ENCODE results near the gene MYZAP. TPM values are rescaled to one million over a fixed set of nuclear protein-coding genes. Genes with fewer than 3 reads are reported as not detected.

MYZAP gene
- total and polyA plus RNA-seq, 10 of the 15 experiments (the other 5 are each of a cell fraction or from before 2014, with no cell fraction given), result not detected

- RAD21 ChIA-PET (ENCODE audit: unreplicated experiment), result no interaction called here
- intact Hi-C loops (cut with micrococcal nuclease; ENCODE audit: unreplicated experiment), result no loop called here
Measured at GRCh38 chr15:57545995-57546394, 45.7 kb upstream of the MYZAP start.

GRCh38 chr15:57547243-57547755 lies 44.4 kb upstream of the MYZAP start:
- CTCF ChIA-PET, result interaction anchor here (1.7 kb wide), 1 partner anchor 20 kb away, joined by 4 read pairs; no protein-coding TSS in a partner anchor
- Histone ChIP-seq H3K27ac (ENCODE audit: control insufficient read depth, insufficient read depth) (no peak overlapping the region), H3K36me3 (ENCODE audit: control insufficient read depth in 2 of 2, insufficient read depth in 2 of 2, low read length in 1 of 2) (no peaks in the 10 kb centered on the region), H3K79me2 (ENCODE audit: control insufficient read depth, insufficient read depth, low read length) (no peaks in the 10 kb centered on the region), H3K4me2 (ENCODE audit: control insufficient read depth, insufficient read depth) (no peak overlapping the region), H3K4me3 (no peak overlapping the region), H3K4me1 (ENCODE audit: control insufficient read depth, insufficient read depth, low read length) (no peaks in the 10 kb centered on the region), H4K20me1 (ENCODE audit: control insufficient read depth, insufficient read depth) (no peaks in the 10 kb centered on the region), H3K27me3 (replicated peaks in 1 of 2; ENCODE audit: control insufficient read depth in 2 of 2, insufficient read depth in 2 of 2, low read length in 1 of 2) (peaks cover 0 to 1% of the 10 kb centered on the region in 2 experiments; a peak in 2 of 4 replicates), H3K9ac (ENCODE audit: control insufficient read depth, insufficient read depth, low read length) (no peak overlapping the region), H3K9me3 (replicated peaks; ENCODE audit: control insufficient read depth, insufficient read depth, low read length) (no peaks in the 10 kb centered on the region), H2AFZ (ENCODE audit: control insufficient read depth, low read depth, low read length) (no peak overlapping the region)
- FAIRE-seq (no peak), ATAC-seq (no peak), DNase-seq (ENCODE audit: low read depth, low spot score) (no peak)
- in situ Hi-C loops (cut with MboI), result loop anchor here (25.0 kb wide), 2 partner anchors 535 to 735 kb away; no protein-coding TSS in a partner anchor
- SMC1A ChIA-PET (ENCODE audit: uncharacterized antibody, unreplicated experiment), result no interaction called here
- POLR2A ChIA-PET, result no interaction called here
- 49% methylated on average over 11 of the region's 11 CpGs for WGBS (ENCODE audit: insufficient coverage, insufficient replicate concordance, low lambda C conversion rate, missing lambda C conversion rate)
- no TSS peak for BruUV-seq (replicated peaks)
- intact Hi-C loops (cut with micrococcal nuclease; ENCODE audit: unreplicated experiment), result no loop called here
- RAD21 ChIA-PET (ENCODE audit: unreplicated experiment), result no interaction called here
- TF ChIP-seq SRF (IDR thresholded peaks at IDR 0.05; ENCODE audit: low read depth in 2 of 2, low read length in 2 of 2), result no peak
- no peak for TF ChIP-seq IRF3 (IDR thresholded peaks at IDR 0.05)
- no peak for TF ChIP-seq RAD21 (IDR thresholded peaks at IDR 0.05; ENCODE audit: insufficient read depth, low read depth, low read length)
- TF ChIP-seq MEF2A (IDR thresholded peaks at IDR 0.05; ENCODE audit: insufficient read depth, low read depth, low read length), result no peak
- no peak for TF ChIP-seq CHD4 (IDR thresholded peaks at IDR 0.05)
- no peak for TF ChIP-seq IRF4 (IDR thresholded peaks at IDR 0.05; ENCODE audit: low read depth, low read length)
- no peak for TF ChIP-seq CREM (IDR thresholded peaks at IDR 0.05; ENCODE audit: low read depth)
- no peak for TF ChIP-seq SIX5 (IDR thresholded peaks at IDR 0.05; ENCODE audit: low read depth, low read length, severe bottlenecking)
- no peak for TF ChIP-seq BHLHE40 (IDR thresholded peaks at IDR 0.05; ENCODE audit: borderline replicate concordance in 1 of 2, low read depth in 2 of 2, low read length in 1 of 2)
- no peak for TF ChIP-seq ZBTB11 (CRISPR knock-in tag; IDR thresholded peaks at IDR 0.05)

More at GRCh38 chr15:57545995-57546394, 45.7 kb upstream of the MYZAP start:
- no peak for ATAC-seq
- Histone ChIP-seq H3K27me3 (replicated peaks in 1 of 2; ENCODE audit: control insufficient read depth in 2 of 2, insufficient read depth in 2 of 2, low read length in 1 of 2) (peaks cover 0 to 1% of the 10 kb centered on the region in 2 experiments; a peak in 2 of 4 replicates), H3K79me2 (ENCODE audit: control insufficient read depth, insufficient read depth, low read length) (no peaks in the 10 kb centered on the region), H3K9ac (ENCODE audit: control insufficient read depth, insufficient read depth, low read length) (no peak overlapping the region), H3K4me1 (ENCODE audit: control insufficient read depth, insufficient read depth, low read length) (peaks cover 5% of the 10 kb centered on the region), H3K27ac (ENCODE audit: control insufficient read depth, insufficient read depth) (no peak overlapping the region), H3K4me2 (ENCODE audit: control insufficient read depth, insufficient read depth) (no peak overlapping the region), H4K20me1 (ENCODE audit: control insufficient read depth, insufficient read depth) (no peaks in the 10 kb centered on the region), H2AFZ (ENCODE audit: control insufficient read depth, low read depth, low read length) (no peak overlapping the region), H3K9me3 (replicated peaks; ENCODE audit: control insufficient read depth, insufficient read depth, low read length) (no peaks in the 10 kb centered on the region), H3K36me3 (ENCODE audit: control insufficient read depth in 2 of 2, insufficient read depth in 2 of 2, low read length in 1 of 2) (no peaks in the 10 kb centered on the region), H3K4me3 (no peak overlapping the region)
- no peak for DNase-seq (ENCODE audit: low read depth, low spot score)
- in situ Hi-C loops (cut with MboI), result loop anchor here (25.0 kb wide), 2 partner anchors 534 to 734 kb away; no protein-coding TSS in a partner anchor
- FAIRE-seq, result no peak
- ChIA-PET SMC1A (ENCODE audit: uncharacterized antibody, unreplicated experiment) (no interaction called here), CTCF (interaction anchor here (1.0 to 2.1 kb wide), 2 partner anchors 17 to 205 kb away, joined by 3 to 7 read pairs; no protein-coding TSS in a partner anchor), POLR2A (no interaction called here)
- 56% methylated on average over 8 of the region's 8 CpGs for WGBS (ENCODE audit: insufficient coverage, insufficient replicate concordance, low lambda C conversion rate, missing lambda C conversion rate)
- BruUV-seq (replicated peaks), result no TSS peak
- TF ChIP-seq DPF2 (IDR thresholded peaks at IDR 0.05) (no peak), HCFC1 (IDR thresholded peaks at IDR 0.05; ENCODE audit: low read length) (no peak), CBX5 (IDR thresholded peaks at IDR 0.05; ENCODE audit: low read depth) (no peak)

Measured in GM12878 (cell line).